ENCODE results near the gene SERPINB10. TPM values are rescaled to one million over a fixed set of nuclear protein-coding genes. Genes with fewer than 3 reads are reported as not detected.

The SERPINB10 gene
- total RNA-seq, 1 experiment from 2014 or later, result not detected

DNA sequence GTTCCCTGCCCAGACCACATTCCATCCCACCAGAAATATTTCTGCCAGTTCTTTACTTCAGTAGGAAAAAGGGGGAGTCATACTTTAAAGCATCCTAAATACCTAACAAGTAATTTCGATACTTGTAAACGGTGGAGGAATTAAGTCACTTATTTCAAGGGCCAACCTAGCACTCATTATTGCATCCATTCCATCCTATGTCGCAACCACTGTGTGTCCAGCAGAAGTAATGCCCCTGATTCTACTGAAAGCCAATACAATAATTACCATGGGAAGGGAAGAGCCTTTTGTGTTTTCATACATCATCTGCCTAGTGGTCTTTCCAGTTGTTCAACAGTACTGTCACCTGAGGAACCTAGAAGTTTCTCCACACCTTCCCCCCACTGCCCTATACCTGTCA lies 74.6 kb downstream of the SERPINB10 start:
- Histone ChIP-seq H3K36me3 (ENCODE audit: low read depth, low read length) (peaks cover 43% of the 10 kb centered on the region), H3K4me3 (ENCODE audit: low read length) (no peak overlapping the region), H3K9me2 (replicated peaks; ENCODE audit: low read length) (no peaks in the 10 kb centered on the region), H3K4me2 (ENCODE audit: low read length) (no peak overlapping the region), H3F3A (ENCODE audit: low read length, unreplicated experiment) (no peaks in the 10 kb centered on the region), H3K9ac (ENCODE audit: low read length) (no peak overlapping the region), H3K27ac (ENCODE audit: low read length) (no peak overlapping the region), H3K4me1 (ENCODE audit: insufficient read depth, low read length) (0 out of 2 replicates have a peak, but pooled peaks cover 3% of the 10 kb centered on the region), H3K79me2 (ENCODE audit: low read length) (0 out of 2 replicates have a peak, but pooled peaks cover 4% of the 10 kb centered on the region), H2AFZ (ENCODE audit: low read length) (no peak overlapping the region), H4K20me1 (ENCODE audit: low read length) (no peaks in the 10 kb centered on the region), H3K9me3 (ENCODE audit: low read length) (no peaks in the 10 kb centered on the region), H3K27me3 (ENCODE audit: low read length) (no peaks in the 10 kb centered on the region)
- intact Hi-C loops (cut with micrococcal nuclease), result no loop called here
- CTCF ChIA-PET, result no interaction called here
- TF ChIP-seq EZH2 (IDR thresholded peaks at IDR 0.05; ENCODE audit: low read length, unreplicated experiment), result no peak
- no peak for TF ChIP-seq EZH2phosphoT487 (IDR thresholded peaks at IDR 0.05; ENCODE audit: borderline replicate concordance, low read length)
- TF ChIP-seq, protein P1, sequence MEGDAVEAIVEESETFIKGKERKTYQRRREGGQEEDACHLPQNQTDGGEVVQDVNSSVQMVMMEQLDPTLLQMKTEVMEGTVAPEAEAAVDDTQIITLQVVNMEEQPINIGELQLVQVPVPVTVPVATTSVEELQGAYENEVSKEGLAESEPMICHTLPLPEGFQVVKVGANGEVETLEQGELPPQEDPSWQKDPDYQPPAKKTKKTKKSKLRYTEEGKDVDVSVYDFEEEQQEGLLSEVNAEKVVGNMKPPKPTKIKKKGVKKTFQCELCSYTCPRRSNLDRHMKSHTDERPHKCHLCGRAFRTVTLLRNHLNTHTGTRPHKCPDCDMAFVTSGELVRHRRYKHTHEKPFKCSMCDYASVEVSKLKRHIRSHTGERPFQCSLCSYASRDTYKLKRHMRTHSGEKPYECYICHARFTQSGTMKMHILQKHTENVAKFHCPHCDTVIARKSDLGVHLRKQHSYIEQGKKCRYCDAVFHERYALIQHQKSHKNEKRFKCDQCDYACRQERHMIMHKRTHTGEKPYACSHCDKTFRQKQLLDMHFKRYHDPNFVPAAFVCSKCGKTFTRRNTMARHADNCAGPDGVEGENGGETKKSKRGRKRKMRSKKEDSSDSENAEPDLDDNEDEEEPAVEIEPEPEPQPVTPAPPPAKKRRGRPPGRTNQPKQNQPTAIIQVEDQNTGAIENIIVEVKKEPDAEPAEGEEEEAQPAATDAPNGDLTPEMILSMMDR (conservative IDR thresholded peaks at IDR 0.05; ENCODE audit: low read depth, low read length), result no peak
- POLR2A ChIA-PET (ENCODE audit: unreplicated experiment), result no interaction called here
- BruUV-seq (replicated peaks), result no TSS peak
- no peak for ATAC-seq
- DNase-seq, result no peak

Other genes with a start within 250 kb of the SERPINB10 start
- gene SERPINB3, start 246.1 kb upstream of the SERPINB10 start, total RNA-seq (2014; rRNA removed), result 5.6 and 6.3 TPM in 2 replicates
- gene SERPINB11, start 205.0 kb upstream of the SERPINB10 start, total RNA-seq (2014; rRNA removed), result not detected in 2 replicates
- gene SERPINB7, start 132.5 kb upstream of the SERPINB10 start, total RNA-seq (2014; rRNA removed), result 71.9 and 74.5 TPM in 2 replicates
- gene SERPINB2, start 20.3 kb upstream of the SERPINB10 start, total RNA-seq (2014; rRNA removed), result 5.8 and 9.9 TPM in 2 replicates
- gene HMSD, start 41.3 kb downstream of the SERPINB10 start, total RNA-seq (2014; rRNA removed), result 0.12 and 0.40 TPM in 2 replicates
- gene SERPINB8, start 62.1 kb downstream of the SERPINB10 start, total RNA-seq (2014; rRNA removed), result 21.1 and 24.1 TPM in 2 replicates
- not detected in 2 replicates for gene LINC00305, start 241.1 kb downstream of the SERPINB10 start, total RNA-seq (2014; rRNA removed)